H1 (cell line): ENCODE data around the gene TOMM34. TPM values are rescaled to one million over a fixed set of nuclear protein-coding genes. Genes with fewer than 3 reads are reported as not detected.

Experiments
- CEBPB ChIP-seq: IDR thresholded peaks from 2 replicates; pipeline ENCODE4 v1.6.1; 2012; ENCODE audit warnings: low read depth, low read length
- CREB1 ChIP-seq: IDR thresholded peaks from 2 replicates; pipeline ENCODE4 v1.6.1; 2012; ENCODE audit warnings: inconsistent platforms
- EGR1 ChIP-seq: IDR thresholded peaks from 2 replicates; pipeline ENCODE4 v1.6.1; 2011; ENCODE audit warnings: low read depth, low read length, borderline replicate concordance
- SP2 ChIP-seq: IDR thresholded peaks from 2 replicates; pipeline ENCODE4 v1.6.1; 2012; ENCODE audit warnings: mild to moderate bottlenecking, low read length, inconsistent platforms
- TAF1 ChIP-seq: IDR thresholded peaks from 2 replicates; pipeline ENCODE4 v1.6.1; 2011; ENCODE audit warnings: mild to moderate bottlenecking, low read depth, low read length
- YY1 ChIP-seq: IDR thresholded peaks from 2 replicates; pipeline ENCODE4 v1.6.1; 2011; ENCODE audit warnings: low read depth, mild to moderate bottlenecking, low read length
- polyA plus RNA-seq, 7 experiments: library from polyadenylated mRNA; depleted of rRNA in 3 of 7; stranded (reverse) in 5 of 7; unstranded in 2 of 7; fragments of >200 nt in 5 of 7; fragments of 200-250 nt in 2 of 7; gene quantifications; 1 replicate in 5 of 7; 2 replicates in 1 of 7; 4 replicates in 1 of 7; pipeline versions ENCODE4 v1.2.1 to v1.2.3, GENCODE V29; 2011 to 2013; ENCODE audit warnings: missing spikeins in 2 of 7, mixed read lengths in 2 of 7
- total RNA-seq: library from RNA; stranded (reverse); fragmentation: NEBNext Ultra II Directional; extraction: Animal tissue kit (Norgen Biotek cat#: 25700); gene quantifications from 2 replicates; pipeline ENCODE4 v1.2.1, GENCODE V29; 2021

Gene TOMM34
- total and polyA plus RNA-seq, 2 of the 8 experiments (the other 6 are each of a cell fraction or from before 2014, with no cell fraction given) = 32.1 to 35.1 TPM

GRCh38 chr20:44911264-44911921 is 48.8 kb downstream of the TOMM34 start (continued):
- TF ChIP-seq CEBPB (peak; percentile 62), SP2 (no peak), CREB1 (no peak), YY1 (peak; percentile 88), TAF1 (peak; percentile 52; the same call in 1 of the 2 replicates), EGR1 (peak; percentile 75; the same call in 1 of the 2 replicates)
- TF ChIP-seq, all 59 proteins: peak for 8
